DOHH2 (cell line): ENCODE measurements around the gene IQCB1.

Source experiments
- EZH2phosphoT487 ChIP-seq: fragments of 200-600 bp; sonication (generic); IDR thresholded peaks from 2 replicates; pipeline ENCODE4 v1.6.1; 2017; ENCODE audit warnings: borderline replicate concordance, mild to moderate bottlenecking, antibody characterized with exemption, low read length, moderate library complexity, mixed read lengths
- TF ChIP-seq, protein P1 (sequence below): fragments of 200-600 bp; sonication (generic); IDR thresholded peaks from one replicate; pipeline ENCODE4 v1.5.1; 2014; ENCODE audit warnings: antibody characterized with exemption, mild to moderate bottlenecking, low read depth, low read length; ENCODE audit not compliant: poor library complexity, severe bottlenecking

DNA sequence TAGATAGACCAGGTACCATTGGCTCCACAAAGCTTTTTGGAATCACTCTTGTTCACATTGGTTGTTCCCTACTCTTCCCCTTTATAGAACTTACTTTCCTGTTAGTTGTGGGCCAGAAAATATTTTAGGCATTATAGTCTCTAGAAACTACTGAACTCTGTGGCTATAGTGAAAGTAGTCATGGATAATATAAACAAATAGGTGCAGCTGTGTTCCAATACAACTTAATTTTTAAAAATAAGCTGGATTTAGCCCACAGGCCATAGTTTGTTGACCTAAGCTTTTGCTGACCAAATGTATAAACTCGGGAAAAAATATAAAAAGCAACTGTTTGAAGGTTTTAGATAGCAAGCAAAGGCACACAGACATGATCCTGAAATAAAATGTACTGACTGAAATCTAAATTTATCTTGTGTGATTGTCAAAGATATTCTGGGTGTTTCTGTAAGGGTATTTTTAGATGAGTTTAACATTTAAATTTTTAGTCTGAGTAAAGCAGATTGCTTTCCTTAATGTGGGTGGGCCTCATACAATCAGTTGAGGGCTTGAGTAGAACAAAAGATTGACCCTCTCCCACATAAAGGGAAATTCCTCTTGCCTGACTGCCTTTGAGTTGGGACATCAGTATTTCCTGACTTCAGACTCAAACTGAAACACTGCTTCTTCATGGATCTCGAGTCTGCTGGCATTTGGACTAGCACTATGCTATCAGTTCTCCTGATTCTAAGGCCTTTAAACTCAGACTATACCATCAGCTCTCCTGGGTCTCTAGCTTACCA lies 13.2 kb downstream of the IQCB1 start:
- TF ChIP-seq, protein P1, sequence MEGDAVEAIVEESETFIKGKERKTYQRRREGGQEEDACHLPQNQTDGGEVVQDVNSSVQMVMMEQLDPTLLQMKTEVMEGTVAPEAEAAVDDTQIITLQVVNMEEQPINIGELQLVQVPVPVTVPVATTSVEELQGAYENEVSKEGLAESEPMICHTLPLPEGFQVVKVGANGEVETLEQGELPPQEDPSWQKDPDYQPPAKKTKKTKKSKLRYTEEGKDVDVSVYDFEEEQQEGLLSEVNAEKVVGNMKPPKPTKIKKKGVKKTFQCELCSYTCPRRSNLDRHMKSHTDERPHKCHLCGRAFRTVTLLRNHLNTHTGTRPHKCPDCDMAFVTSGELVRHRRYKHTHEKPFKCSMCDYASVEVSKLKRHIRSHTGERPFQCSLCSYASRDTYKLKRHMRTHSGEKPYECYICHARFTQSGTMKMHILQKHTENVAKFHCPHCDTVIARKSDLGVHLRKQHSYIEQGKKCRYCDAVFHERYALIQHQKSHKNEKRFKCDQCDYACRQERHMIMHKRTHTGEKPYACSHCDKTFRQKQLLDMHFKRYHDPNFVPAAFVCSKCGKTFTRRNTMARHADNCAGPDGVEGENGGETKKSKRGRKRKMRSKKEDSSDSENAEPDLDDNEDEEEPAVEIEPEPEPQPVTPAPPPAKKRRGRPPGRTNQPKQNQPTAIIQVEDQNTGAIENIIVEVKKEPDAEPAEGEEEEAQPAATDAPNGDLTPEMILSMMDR: no peak
- TF ChIP-seq EZH2phosphoT487: no peak
